HG03575 (cell line): ENCODE results near the gene RPL18.

Source experiments
- ATAC-seq: cut with Tn5 transposase; IDR thresholded peaks from one replicate; pipeline ENCODE4 v1.9.1; 2021; ENCODE audit not compliant: unreplicated experiment, insufficient number of reproducible peaks, low FRiP score; ENCODE audit errors: extremely low read depth

Gene RPL18

GRCh38 chr19:48645620-48646000 is 26.6 kb upstream of the RPL18 start:
- ATAC-seq: no peak

- no peak for ATAC-seq
Observed at GRCh38 chr19:48644839-48645619, 26.1 kb upstream of the RPL18 start.

GRCh38 chr19:48644355-48644754 is 25.4 kb upstream of the RPL18 start:
- ATAC-seq: no peak

- ATAC-seq: no peak
Observed at GRCh38 chr19:48642862-48643261, 23.9 kb upstream of the RPL18 start.

- ATAC-seq: no peak
Observed at GRCh38 chr19:48641850-48642249, 22.9 kb upstream of the RPL18 start.

- ATAC-seq: no peak
Observed at GRCh38 chr19:48639483-48640375, 20.8 kb upstream of the RPL18 start.

GRCh38 chr19:48638831-48639381 is 19.9 kb upstream of the RPL18 start:
- ATAC-seq: no peak

- ATAC-seq: no peak
Observed at GRCh38 chr19:48637948-48638830, 19.2 kb upstream of the RPL18 start.

- no peak for ATAC-seq
Observed at GRCh38 chr19:48637449-48637947, 18.5 kb upstream of the RPL18 start.

- ATAC-seq: no peak
Observed at GRCh38 chr19:48636859-48637448, 18.0 kb upstream of the RPL18 start, which contains the start of gene DBP. Gene DBP (minus strand): TSS chr19:48637379. CDS start chr19:48636994, 385 bp downstream.

- ATAC-seq: no peak
Observed at GRCh38 chr19:48635966-48636858, 17.2 kb upstream of the RPL18 start.

GRCh38 chr19:48635263-48635965 is 16.4 kb upstream of the RPL18 start:
- ATAC-seq: no peak

- no peak for ATAC-seq
Observed at GRCh38 chr19:48634424-48635262, 15.7 kb upstream of the RPL18 start.

GRCh38 chr19:48634036-48634342 is 15.0 kb upstream of the RPL18 start:
- no peak for ATAC-seq

GRCh38 chr19:48633148-48634035 is 14.4 kb upstream of the RPL18 start:
- ATAC-seq: no peak
